HL-60 (cell line): Measurements from ENCODE around the gene FLYWCH1.

Experiments
- DNase-seq, 2 experiments: peaks; one replicate each; pipeline ENCODE4 v3.0.0-alpha.2; 2010 to 2020; ENCODE audit warnings: low read depth in 1 of 2, low spot score in 1 of 2
- H3K27ac ChIP-seq: fragments of 250-450 bp; sonication (Bioruptor Pico); replicated peaks from 2 replicates; pipeline ENCODE4 v1.5.1; 2020; ENCODE audit warnings: mild to moderate bottlenecking, moderate library complexity
- H3K27me3 ChIP-seq: fragments of 250-450 bp; sonication (Bioruptor Pico); 2 replicates; pipeline ENCODE4 v1.5.1; 2021; ENCODE audit warnings: mild to moderate bottlenecking, moderate library complexity; ENCODE audit not compliant: insufficient read depth, poor library complexity, severe bottlenecking
- H3K4me3 ChIP-seq: replicated peaks from 2 replicates; pipeline ENCODE4 v1.5.1; 2011; ENCODE audit warnings: mild to moderate bottlenecking, control low read depth, low read length; ENCODE audit not compliant: insufficient read depth
- CTCF ChIP-seq: IDR thresholded peaks from one replicate; pipeline ENCODE4 v1.5.1; 2011; ENCODE audit warnings: low read length, control low read depth, inconsistent platforms; ENCODE audit not compliant: insufficient read depth
- GABPA ChIP-seq: IDR thresholded peaks from 2 replicates; pipeline ENCODE4 v1.6.1; 2012; ENCODE audit warnings: low read depth
- POLR2AphosphoS5 ChIP-seq: IDR thresholded peaks from 2 replicates; pipeline ENCODE4 v1.6.1; 2012; ENCODE audit warnings: low read depth
- SPI1 ChIP-seq: IDR thresholded peaks from 2 replicates; pipeline ENCODE4 v1.6.1; 2012; ENCODE audit warnings: low read depth, mild to moderate bottlenecking, borderline replicate concordance
- long read RNA-seq: library from polyadenylated mRNA; unstranded; transcript quantifications from one replicate; pipeline ENCODE4 v2.0.0, GENCODE V29; 2020
- TF ChIP-seq, protein P1 (sequence below): IDR thresholded peaks from 2 replicates; pipeline ENCODE4 v1.6.1; 2012; ENCODE audit warnings: low read depth; ENCODE audit not compliant: insufficient replicate concordance

FLYWCH1 gene
- long read RNA-seq, full-length matches to known transcripts, result 19 of 29 reads
- long read RNA-seq, partial matches to known transcripts, result 5 of 29 reads
- long read RNA-seq, other reads (novel, unspliced or antisense), result 5 of 29 reads

DNA sequence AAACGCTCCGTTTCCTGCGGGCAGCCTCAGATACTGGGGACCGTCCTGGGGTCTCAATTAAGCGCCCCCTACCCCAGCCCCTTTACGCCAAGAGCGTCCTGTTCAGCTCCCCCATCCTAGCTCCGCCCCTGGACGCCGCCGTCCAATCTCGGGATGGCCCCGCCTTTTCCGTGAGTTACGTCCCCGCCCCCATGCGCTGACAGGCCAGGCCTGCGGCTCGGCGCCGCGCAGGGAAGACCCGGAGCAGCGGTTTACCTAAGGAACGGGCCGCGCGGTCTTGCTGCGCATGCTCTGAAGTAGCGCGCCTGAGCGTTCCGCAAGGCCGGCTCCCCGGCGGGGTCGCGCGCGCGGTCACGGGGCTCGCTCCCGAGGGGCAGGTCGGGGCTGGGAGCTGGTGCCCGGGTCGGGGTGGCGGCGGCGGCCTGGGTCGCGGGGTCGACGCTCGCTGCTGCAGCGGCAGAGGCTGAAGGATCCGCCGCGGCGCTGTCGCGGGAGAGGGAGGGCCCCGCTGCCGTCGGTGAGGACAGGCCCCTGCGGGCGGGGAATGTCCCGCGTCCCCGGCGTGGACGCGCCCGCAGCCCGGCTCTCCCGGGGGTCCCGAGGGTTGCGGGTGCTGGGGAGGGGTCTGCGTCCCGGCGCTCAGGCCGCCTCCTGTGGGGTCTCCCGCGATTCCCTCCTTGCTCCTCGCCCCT lies at the start of gene FLYWCH1:
TSS of gene FLYWCH1 (plus strand) at position 294 of the 692 bp plus-strand sequence. CDS start 17,755 bp downstream, outside the sequence.
- Histone ChIP-seq H3K27me3 (no peaks in the 10 kb centered on the region), H3K4me3 (peak within 1 kb of the TSS; percentile 84), H3K27ac (peak within 1 kb of the TSS; percentile 31; the same call in 1 of the 2 replicates)
- TF ChIP-seq, protein P1, sequence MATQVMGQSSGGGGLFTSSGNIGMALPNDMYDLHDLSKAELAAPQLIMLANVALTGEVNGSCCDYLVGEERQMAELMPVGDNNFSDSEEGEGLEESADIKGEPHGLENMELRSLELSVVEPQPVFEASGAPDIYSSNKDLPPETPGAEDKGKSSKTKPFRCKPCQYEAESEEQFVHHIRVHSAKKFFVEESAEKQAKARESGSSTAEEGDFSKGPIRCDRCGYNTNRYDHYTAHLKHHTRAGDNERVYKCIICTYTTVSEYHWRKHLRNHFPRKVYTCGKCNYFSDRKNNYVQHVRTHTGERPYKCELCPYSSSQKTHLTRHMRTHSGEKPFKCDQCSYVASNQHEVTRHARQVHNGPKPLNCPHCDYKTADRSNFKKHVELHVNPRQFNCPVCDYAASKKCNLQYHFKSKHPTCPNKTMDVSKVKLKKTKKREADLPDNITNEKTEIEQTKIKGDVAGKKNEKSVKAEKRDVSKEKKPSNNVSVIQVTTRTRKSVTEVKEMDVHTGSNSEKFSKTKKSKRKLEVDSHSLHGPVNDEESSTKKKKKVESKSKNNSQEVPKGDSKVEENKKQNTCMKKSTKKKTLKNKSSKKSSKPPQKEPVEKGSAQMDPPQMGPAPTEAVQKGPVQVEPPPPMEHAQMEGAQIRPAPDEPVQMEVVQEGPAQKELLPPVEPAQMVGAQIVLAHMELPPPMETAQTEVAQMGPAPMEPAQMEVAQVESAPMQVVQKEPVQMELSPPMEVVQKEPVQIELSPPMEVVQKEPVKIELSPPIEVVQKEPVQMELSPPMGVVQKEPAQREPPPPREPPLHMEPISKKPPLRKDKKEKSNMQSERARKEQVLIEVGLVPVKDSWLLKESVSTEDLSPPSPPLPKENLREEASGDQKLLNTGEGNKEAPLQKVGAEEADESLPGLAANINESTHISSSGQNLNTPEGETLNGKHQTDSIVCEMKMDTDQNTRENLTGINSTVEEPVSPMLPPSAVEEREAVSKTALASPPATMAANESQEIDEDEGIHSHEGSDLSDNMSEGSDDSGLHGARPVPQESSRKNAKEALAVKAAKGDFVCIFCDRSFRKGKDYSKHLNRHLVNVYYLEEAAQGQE, result no peak
- TF ChIP-seq SPI1, result no peak
- no peak for TF ChIP-seq GABPA
- TF ChIP-seq POLR2AphosphoS5, result no peak
- TF ChIP-seq CTCF, result no peak
- DNase-seq, result peak; percentile 97 to 98

DNA sequence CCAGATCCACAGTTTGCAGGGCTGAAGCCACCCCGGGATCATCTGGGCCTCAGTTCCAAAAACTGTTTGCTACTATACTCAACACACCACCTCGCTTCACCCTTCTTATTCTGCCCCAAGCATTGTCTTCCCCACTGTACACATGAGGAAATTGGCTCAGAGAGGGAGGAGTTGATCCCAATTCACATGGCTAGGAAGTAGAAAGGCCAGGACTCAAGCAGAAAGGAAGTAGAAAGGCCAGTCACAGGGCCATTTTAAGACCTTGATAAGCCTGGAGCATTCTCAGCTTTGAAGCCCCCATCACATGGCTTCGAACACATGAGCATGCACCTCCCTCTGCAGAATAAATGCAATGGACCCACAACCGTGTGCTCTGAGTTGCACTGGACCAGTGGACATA lies 46.1 kb upstream of the FLYWCH1 start:
- Histone ChIP-seq H3K27me3 (no peaks in the 10 kb centered on the region), H3K4me3 (no peak overlapping the region), H3K27ac (no peak overlapping the region)
- no peak for DNase-seq
- TF ChIP-seq, protein P1, result no peak
- TF ChIP-seq POLR2AphosphoS5 (no peak), CTCF (no peak), SPI1 (no peak), GABPA (no peak)

- no peak for DNase-seq
- TF ChIP-seq POLR2AphosphoS5 (no peak), CTCF (no peak), GABPA (no peak), SPI1 (no peak)
- TF ChIP-seq, protein P1, result no peak
- H3K27me3 ChIP-seq, result no peaks in the 10 kb centered on the region
Observed at GRCh38 chr16:2866431-2866830, 45.3 kb upstream of the FLYWCH1 start.

More at GRCh38 chr16:2866431-2866830, 45.3 kb upstream of the FLYWCH1 start:
- H3K27ac ChIP-seq, result no peak overlapping the region
- H3K4me3 ChIP-seq, result no peak overlapping the region
